Measurements from ENCODE around the gene SPNS3. TPM values are rescaled to one million over a fixed set of nuclear protein-coding genes. Genes with fewer than 3 reads are reported as not detected.

SPNS3 gene
- total and polyA plus RNA-seq, 10 of the 15 experiments (the other 5 are each of a cell fraction or from before 2014, with no cell fraction given), result 0.16 to 2.6 (median 0.97) TPM

DNA sequence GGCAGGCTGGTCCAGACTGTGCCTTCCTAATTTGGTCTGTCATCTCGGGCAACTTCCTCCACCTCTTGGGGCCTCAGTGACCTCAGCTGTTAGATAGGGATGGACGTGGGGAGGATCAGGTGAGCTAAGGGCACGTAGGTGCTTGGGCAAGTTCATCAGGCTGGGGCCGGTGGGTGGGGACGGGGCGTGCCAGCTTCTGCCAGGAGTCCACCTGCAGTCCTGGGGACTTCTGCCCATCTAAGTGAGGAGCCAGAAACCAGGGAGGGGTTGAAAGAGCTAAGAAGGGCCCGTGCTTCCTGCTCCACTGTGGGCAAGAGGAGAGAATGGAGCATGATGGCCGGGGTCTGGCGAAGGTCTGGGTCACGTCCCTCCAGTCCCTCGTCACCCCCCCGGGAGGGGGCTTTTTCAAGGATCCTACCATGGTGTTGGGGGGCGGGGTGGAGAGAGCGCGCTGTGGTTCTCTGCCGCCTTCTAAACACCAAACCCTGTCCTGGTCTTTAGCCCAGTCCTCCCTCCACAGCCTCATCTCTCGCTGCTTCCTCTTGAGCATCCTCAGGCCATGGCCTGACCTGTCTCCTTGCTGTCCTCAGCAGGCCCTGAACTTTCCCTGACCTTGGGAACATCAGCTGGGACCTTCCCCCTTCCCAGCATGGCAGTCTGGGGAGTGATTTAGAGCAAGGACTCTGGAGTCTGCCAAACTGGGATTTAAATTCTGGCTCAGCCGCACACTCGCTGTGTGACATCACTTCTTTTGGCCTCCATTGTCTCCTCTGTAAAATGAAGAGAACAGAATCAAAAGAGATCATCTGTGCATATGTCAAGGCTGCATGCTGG, 86.5 kb downstream of the SPNS3 start:
- ChIA-PET RAD21 (ENCODE audit: unreplicated experiment) (no interaction called here), CTCF (interaction anchor here (0.6 to 1.1 kb wide), 2 partner anchors 180 to 219 kb away, joined by 3 read pairs; no protein-coding TSS in a partner anchor), POLR2A (interaction anchor here (0.6 to 1.9 kb wide), 2 partner anchors 10 to 435 kb away, joined by 4 read pairs; no protein-coding TSS in a partner anchor), SMC1A (ENCODE audit: uncharacterized antibody, unreplicated experiment) (no interaction called here)
- H3K27ac ChIP-seq (ENCODE audit: control insufficient read depth, insufficient read depth), result no peak overlapping the region
- WGBS (ENCODE audit: insufficient coverage, insufficient replicate concordance, low lambda C conversion rate, missing lambda C conversion rate), result 79% methylated on average over 19 of the region's 19 CpGs
- H3K36me3 ChIP-seq (ENCODE audit: control insufficient read depth in 2 of 2, insufficient read depth in 2 of 2, low read length in 1 of 2), result no peaks in the 10 kb centered on the region
- no peak overlapping the region for H3K9ac ChIP-seq (ENCODE audit: control insufficient read depth, insufficient read depth, low read length)
- no TSS peak for BruUV-seq (replicated peaks)
- H4K20me1 ChIP-seq (ENCODE audit: control insufficient read depth, insufficient read depth), result no peaks in the 10 kb centered on the region
- H2AFZ ChIP-seq (ENCODE audit: control insufficient read depth, low read depth, low read length), result no peak overlapping the region
- FAIRE-seq (no peak), DNase-seq (ENCODE audit: low read depth, low spot score) (no peak), ATAC-seq (no peak)
- in situ Hi-C loops (cut with MboI) (no loop called here), intact Hi-C loops (cut with micrococcal nuclease; ENCODE audit: unreplicated experiment) (loop anchor here (10.0 kb wide), 1 partner anchor 95 kb away; no protein-coding TSS in a partner anchor)
- H3K4me1 ChIP-seq (ENCODE audit: control insufficient read depth, insufficient read depth, low read length), result peaks cover 16% of the 10 kb centered on the region
- TF ChIP-seq ZZZ3 (IDR thresholded peaks at IDR 0.05; ENCODE audit: control insufficient read depth, insufficient read length, low read depth) (no peak), SIN3A (IDR thresholded peaks at IDR 0.05; ENCODE audit: low read depth, low read length) (no peak), TCF3 (IDR thresholded peaks at IDR 0.05; ENCODE audit: borderline replicate concordance, insufficient read depth, low read depth, low read length) (no peak), STAT3 (IDR thresholded peaks at IDR 0.05; ENCODE audit: low read depth, low read length) (no peak), SRF (IDR thresholded peaks at IDR 0.05; ENCODE audit: low read depth in 2 of 2, low read length in 2 of 2) (0 out of 4 replicates have a peak, but pooled peaks of 1 of the 2 experiments have one; percentile 26)
- no peak overlapping the region for H3K4me2 ChIP-seq (ENCODE audit: control insufficient read depth, insufficient read depth)
- H3K9me3 ChIP-seq (replicated peaks; ENCODE audit: control insufficient read depth, insufficient read depth, low read length), result no peaks in the 10 kb centered on the region; the same call in 2 of the 3 replicates
- no peak overlapping the region for H3K4me3 ChIP-seq
- H3K27me3 ChIP-seq (replicated peaks in 1 of 2; ENCODE audit: control insufficient read depth in 2 of 2, insufficient read depth in 2 of 2, low read length in 1 of 2), result no peaks in the 10 kb centered on the region
- no peaks in the 10 kb centered on the region for H3K79me2 ChIP-seq (ENCODE audit: control insufficient read depth, insufficient read depth, low read length)
